WTC11 (cell line): ENCODE measurements around the gene GNAS. TPM values are rescaled to one million over a fixed set of nuclear protein-coding genes. Genes with fewer than 3 reads are reported as not detected.

Source experiments
- ATAC-seq: fragments of 200-7000 bp; cut with Tn5 transposase; 2 replicates; pipeline ENCODE4 v1.10.0; 2021; ENCODE audit warnings: mild to moderate bottlenecking, moderate library complexity
- CTCF ChIA-PET: fragments of 300-600 bp; sonication (Branson Sonifier 250); formaldehyde crosslinking; loops from one replicate; lab custom pipeline; 2021; ENCODE audit warnings: antibody characterized with exemption; lab: Charles Lee
- POLR2A ChIA-PET: fragments of 350-600 bp; sonication (Branson Sonifier 250); formaldehyde crosslinking; loops from one replicate; lab custom pipeline; 2021; ENCODE audit warnings: antibody characterized with exemption; lab: Charles Lee
- DNase-seq: peaks from one replicate; pipeline ENCODE4 v3.0.0; 2021; ENCODE audit warnings: low spot score
- H3K27ac Mint-ChIP-seq: 2 replicates; pipeline ENCODE4 v1.8.0; 2021; ENCODE audit warnings: mixed read lengths
- H3K27me3 Mint-ChIP-seq: 2 replicates; pipeline ENCODE4 v1.8.0; 2021; ENCODE audit warnings: low read depth, mild to moderate bottlenecking, moderate library complexity, mixed read lengths
- H3K36me3 Mint-ChIP-seq: 2 replicates; pipeline ENCODE4 v1.8.0; 2021; ENCODE audit warnings: mixed read lengths
- H3K4me1 Mint-ChIP-seq: 2 replicates; pipeline ENCODE4 v1.8.0; 2022; ENCODE audit warnings: mixed read lengths
- H3K4me3 Mint-ChIP-seq: 2 replicates; pipeline ENCODE4 v1.8.0; 2021; ENCODE audit warnings: mild to moderate bottlenecking, moderate library complexity, mixed read lengths
- H3K9me3 Mint-ChIP-seq: 2 replicates; pipeline ENCODE4 v1.8.0; 2021; ENCODE audit warnings: mixed read lengths
- CBFB ChIP-seq: sonication (generic); formaldehyde crosslinking; IDR thresholded peaks from 2 replicates; pipeline ENCODE4 v1.8.1; 2022; ENCODE audit warnings: mild to moderate bottlenecking, low read depth, missing genetic modification reagents
- E2F4 ChIP-seq: sonication (generic); formaldehyde crosslinking; IDR thresholded peaks from 2 replicates; pipeline ENCODE4 v1.8.1; 2022; ENCODE audit warnings: low read depth, mild to moderate bottlenecking, moderate library complexity, missing genetic modification reagents, borderline replicate concordance
- EMX1 ChIP-seq: fragments of 250-450 bp; sonication (Bioruptor Pico); IDR thresholded peaks from 2 replicates; pipeline ENCODE4 v1.8.0; 2021; ENCODE audit warnings: mild to moderate bottlenecking
- ERG ChIP-seq: fragments of 250-450 bp; sonication (Bioruptor Pico); IDR thresholded peaks from 2 replicates; pipeline ENCODE4 v1.8.0; 2021; ENCODE audit warnings: mild to moderate bottlenecking
- GABPB1 ChIP-seq: sonication (generic); formaldehyde crosslinking; IDR thresholded peaks from 2 replicates; pipeline ENCODE4 v1.8.1; 2023; ENCODE audit warnings: mild to moderate bottlenecking, missing genetic modification reagents
- GTF2I ChIP-seq: fragments of 250-450 bp; sonication (Bioruptor Pico); conservative IDR thresholded peaks from 2 replicates; pipeline ENCODE4 v1.4.0; 2021; ENCODE audit warnings: mild to moderate bottlenecking
- IRF2 ChIP-seq: sonication (generic); formaldehyde crosslinking; IDR thresholded peaks from 2 replicates; pipeline ENCODE4 v1.8.0; 2022; ENCODE audit warnings: low read depth, missing genetic modification reagents, borderline replicate concordance
- MLX ChIP-seq: sonication (generic); formaldehyde crosslinking; IDR thresholded peaks from 2 replicates; pipeline ENCODE4 v1.8.1; 2023; ENCODE audit warnings: mild to moderate bottlenecking, missing genetic modification reagents, moderate library complexity
- NFATC4 ChIP-seq: fragments of 250-450 bp; sonication (Bioruptor Pico); IDR thresholded peaks from 2 replicates; pipeline ENCODE4 v1.9.0; 2021; ENCODE audit warnings: mild to moderate bottlenecking
- NR3C1 ChIP-seq: sonication (generic); formaldehyde crosslinking; conservative IDR thresholded peaks from 2 replicates; pipeline ENCODE4 v1.8.1; 2023; ENCODE audit warnings: low read depth, mild to moderate bottlenecking, missing genetic modification reagents
- PREB ChIP-seq: sonication (generic); formaldehyde crosslinking; IDR thresholded peaks from 2 replicates; pipeline ENCODE4 v1.8.1; 2022; ENCODE audit warnings: mild to moderate bottlenecking, missing genetic modification reagents, moderate library complexity, borderline replicate concordance
- TP53 ChIP-seq: sonication (generic); formaldehyde crosslinking; IDR thresholded peaks from 2 replicates; pipeline ENCODE4 v1.8.1; 2023; ENCODE audit warnings: mild to moderate bottlenecking, missing genetic modification reagents
- ZBTB21 ChIP-seq: sonication (generic); formaldehyde crosslinking; IDR thresholded peaks from 2 replicates; pipeline ENCODE4 v1.8.1; 2023; ENCODE audit warnings: mild to moderate bottlenecking, missing genetic modification reagents, borderline replicate concordance
- ZBTB43 ChIP-seq: sonication (generic); formaldehyde crosslinking; IDR thresholded peaks from 2 replicates; pipeline ENCODE4 v1.8.1; 2023; ENCODE audit warnings: mild to moderate bottlenecking, missing genetic modification reagents
- ZNF396 ChIP-seq: fragments of 250-450 bp; sonication (Bioruptor Pico); IDR thresholded peaks from 2 replicates; pipeline ENCODE4 v1.8.0; 2021; ENCODE audit warnings: mild to moderate bottlenecking, moderate library complexity, borderline replicate concordance
- ZNF512 ChIP-seq: sonication (generic); formaldehyde crosslinking; IDR thresholded peaks from 2 replicates; pipeline ENCODE4 v1.8.1; 2022; ENCODE audit warnings: missing genetic modification reagents, borderline replicate concordance
- ZNF532 ChIP-seq: fragments of 250-450 bp; sonication (Bioruptor Pico); IDR thresholded peaks from 2 replicates; pipeline ENCODE4 v1.9.0; 2021; ENCODE audit warnings: mild to moderate bottlenecking, borderline replicate concordance
- total RNA-seq: library from RNA; stranded (reverse); gene quantifications from 3 replicates; pipeline ENCODE4 v1.2.3, GENCODE V29; 2021

GNAS gene
- total RNA-seq, 1 experiment from 2014 or later, result 868 TPM

GRCh38 chr20:58923117-58923712 is 70.7 kb downstream of the GNAS start (continued):
- TF ChIP-seq ZBTB21 (CRISPR knock-in tag) (no peak), ZNF532 (no peak)

GRCh38 chr20:58926802-58927489 is 74.4 kb downstream of the GNAS start:
- Mint-ChIP-seq H3K27ac (no peak overlapping the region), H3K4me3 (no peak overlapping the region), H3K9me3 (no peaks in the 10 kb centered on the region), H3K36me3 (no peaks in the 10 kb centered on the region), H3K27me3 (peaks cover 3% of the 10 kb centered on the region; the same call in 1 of the 2 replicates), H3K4me1 (peaks cover 10% of the 10 kb centered on the region)
- TF ChIP-seq ERG (no peak), TP53 (no peak), PREB (no peak), NFATC4 (no peak), GABPB1 (CRISPR knock-in tag) (peak; percentile 31; the same call in 1 of the 2 replicates)
- ChIA-PET POLR2A (no interaction called here), CTCF (no interaction called here)
- DNase-seq (no peak), ATAC-seq (no peak)

GRCh38 chr20:58927490-58928061 is 75.1 kb downstream of the GNAS start:
- Mint-ChIP-seq H3K4me3 (no peak overlapping the region), H3K27ac (no peak overlapping the region)

More at GRCh38 chr20:58927490-58928061, 75.1 kb downstream of the GNAS start:
- H3K27me3 Mint-ChIP-seq, result peaks cover 3% of the 10 kb centered on the region; the same call in 1 of the 2 replicates
- CTCF ChIA-PET, result no interaction called here
- H3K4me1 Mint-ChIP-seq, result peaks cover 10% of the 10 kb centered on the region
- no peaks in the 10 kb centered on the region for H3K36me3 Mint-ChIP-seq
- no peaks in the 10 kb centered on the region for H3K9me3 Mint-ChIP-seq
- DNase-seq, result no peak
- no peak for TF ChIP-seq NR3C1 (CRISPR knock-in tag)
- no peak for TF ChIP-seq IRF2 (CRISPR knock-in tag)
- no peak for TF ChIP-seq ZNF396 (CRISPR knock-in tag)
- TF ChIP-seq ZNF512 (CRISPR knock-in tag), result no peak
- TF ChIP-seq MLX, result no peak
- no peak for TF ChIP-seq GTF2I (CRISPR knock-in tag)
- TF ChIP-seq ZBTB43 (CRISPR knock-in tag), result no peak
- no peak for TF ChIP-seq ERG
- TF ChIP-seq CBFB (CRISPR knock-in tag), result no peak
- TF ChIP-seq EMX1 (CRISPR knock-in tag), result no peak
- no peak for TF ChIP-seq E2F4
- ATAC-seq, result no peak
- POLR2A ChIA-PET, result no interaction called here
